Duodenal mucosa (tissue), 2 donors: ENCODE results near the gene SV2B.
"Not testable (repeated sequence)": the region's sequence is repeated elsewhere in the genome, so short reads cannot be mapped to it uniquely, and the experiment has no call there.

Source experiments
- H3K27ac ChIP-seq: one replicate; pipeline ENCODE4 v1.7.0; 2013; ENCODE audit warnings: low read depth, low read length
- H3K27me3 ChIP-seq, 2 donors: one replicate each; pipeline ENCODE4 v1.7.0; 2013; ENCODE audit warnings: low read length in 2 of 2, control low read depth in 1 of 2; ENCODE audit not compliant: insufficient read depth in 2 of 2, control insufficient read depth in 1 of 2
- H3K36me3 ChIP-seq, 2 donors: one replicate each; pipeline ENCODE4 v1.7.0; 2013; ENCODE audit warnings: low read length in 2 of 2, control low read depth in 1 of 2; ENCODE audit not compliant: insufficient read depth in 2 of 2, control insufficient read depth in 1 of 2
- H3K4me1 ChIP-seq, 2 donors: one replicate each; pipeline ENCODE4 v1.7.0; 2013; ENCODE audit warnings: low read length in 2 of 2, control low read depth in 1 of 2; ENCODE audit not compliant: insufficient read depth in 2 of 2, control insufficient read depth in 1 of 2
- H3K4me3 ChIP-seq, 2 donors: one replicate each; pipeline ENCODE4 v1.7.0; 2013; ENCODE audit warnings: low read length in 2 of 2, low read depth in 1 of 2
- H3K9ac ChIP-seq, 2 donors: one replicate each; pipeline ENCODE4 v1.7.0; 2013; ENCODE audit warnings: low read length in 2 of 2, low read depth in 1 of 2
- H3K9me3 ChIP-seq, 2 donors: one replicate each; pipeline ENCODE4 v1.7.0; 2013; ENCODE audit warnings: low read length in 2 of 2, control low read depth in 1 of 2; ENCODE audit not compliant: control insufficient read depth in 1 of 2

SV2B gene

GRCh38 chr15:91336687-91337086, 236.6 kb downstream of the SV2B start:
- no peaks in the 10 kb centered on the region for H3K36me3 ChIP-seq

GRCh38 chr15:91338766-91339165, 238.7 kb downstream of the SV2B start:
- no peak overlapping the region for H3K9ac ChIP-seq

More at GRCh38 chr15:91336687-91337086, 236.6 kb downstream of the SV2B start:
- no peak overlapping the region for H3K9ac ChIP-seq
- no peaks in the 10 kb centered on the region for H3K27me3 ChIP-seq
- no peaks in the 10 kb centered on the region for H3K4me1 ChIP-seq
- H3K4me3 ChIP-seq, result no peak overlapping the region
- no peak overlapping the region for H3K27ac ChIP-seq
- H3K9me3 ChIP-seq, result no peaks in the 10 kb centered on the region

GRCh38 chr15:91342097-91342496, 242.0 kb downstream of the SV2B start:
- Histone ChIP-seq H3K4me1 (no peaks in the 10 kb centered on the region), H3K4me3 (no peak overlapping the region)

More at GRCh38 chr15:91338766-91339165, 238.7 kb downstream of the SV2B start:
- Histone ChIP-seq H3K27me3 (no peaks in the 10 kb centered on the region), H3K4me3 (no peak overlapping the region), H3K9me3 (no peaks in the 10 kb centered on the region), H3K4me1 (no peaks in the 10 kb centered on the region), H3K27ac (no peak overlapping the region), H3K36me3 (no peaks in the 10 kb centered on the region)

GRCh38 chr15:91344912-91345311, 244.9 kb downstream of the SV2B start:
- not testable (repeated sequence) for H3K9ac ChIP-seq, H3K4me1 ChIP-seq, H3K4me3 ChIP-seq, H3K9me3 ChIP-seq, H3K27ac ChIP-seq, H3K36me3 ChIP-seq, H3K27me3 ChIP-seq

More at GRCh38 chr15:91342097-91342496, 242.0 kb downstream of the SV2B start:
- no peaks in the 10 kb centered on the region for H3K27me3 ChIP-seq
- no peaks in the 10 kb centered on the region for H3K36me3 ChIP-seq
- H3K9ac ChIP-seq, result no peak overlapping the region
- no peak overlapping the region for H3K27ac ChIP-seq
- H3K9me3 ChIP-seq, result no peaks in the 10 kb centered on the region

GRCh38 chr15:91345736-91346135, 245.7 kb downstream of the SV2B start:
- Histone ChIP-seq H3K4me3 (no peak overlapping the region), H3K9ac (no peak overlapping the region), H3K4me1 (no peaks in the 10 kb centered on the region), H3K27ac (no peak overlapping the region), H3K36me3 (no peaks in the 10 kb centered on the region), H3K27me3 (no peaks in the 10 kb centered on the region), H3K9me3 (no peaks in the 10 kb centered on the region)

- no peaks in the 10 kb centered on the region for H3K27me3 ChIP-seq
- H3K4me1 ChIP-seq, result no peaks in the 10 kb centered on the region
- H3K9ac ChIP-seq, result no peak overlapping the region
- H3K36me3 ChIP-seq, result no peaks in the 10 kb centered on the region
- H3K9me3 ChIP-seq, result no peaks in the 10 kb centered on the region
- H3K4me3 ChIP-seq, result no peak overlapping the region
- no peak overlapping the region for H3K27ac ChIP-seq
Observed at GRCh38 chr15:91346259-91346658, 246.2 kb downstream of the SV2B start.

GRCh38 chr15:91348752-91349500, 248.9 kb downstream of the SV2B start:
- Histone ChIP-seq H3K4me1 (no peaks in the 10 kb centered on the region), H3K9ac (no peak overlapping the region), H3K27me3 (no peaks in the 10 kb centered on the region), H3K27ac (no peak overlapping the region), H3K36me3 (no peaks in the 10 kb centered on the region), H3K4me3 (no peak overlapping the region), H3K9me3 (no peaks in the 10 kb centered on the region)
